ENCODE data around the gene NLRP1.

The NLRP1 gene

GRCh38 chr17:5511401-5512225 is 72.7 kb downstream of the NLRP1 start:
- no peak for DNase-seq

GRCh38 chr17:5510771-5511170 is 73.5 kb downstream of the NLRP1 start:
- DNase-seq, result no peak

GRCh38 chr17:5509482-5509881 is 74.8 kb downstream of the NLRP1 start:
- no peak for DNase-seq

- DNase-seq, result no peak
Observed at GRCh38 chr17:5508810-5509209, 75.5 kb downstream of the NLRP1 start.

GRCh38 chr17:5506307-5506706 is 78.0 kb downstream of the NLRP1 start:
- DNase-seq, result no peak

GRCh38 chr17:5502552-5502951 is 81.8 kb downstream of the NLRP1 start:
- no peak for DNase-seq

- DNase-seq, result no peak
Observed at GRCh38 chr17:5501685-5502084, 82.6 kb downstream of the NLRP1 start.

- DNase-seq, result peak in 3 of 4 experiments; percentile 17 to 59 (median 59)
Observed at GRCh38 chr17:5500589-5501391, 83.5 kb downstream of the NLRP1 start.

GRCh38 chr17:5500247-5500588 is 84.1 kb downstream of the NLRP1 start:
- DNase-seq, result no peak

- no peak for DNase-seq
Observed at GRCh38 chr17:5499476-5500231, 84.7 kb downstream of the NLRP1 start.

- DNase-seq, result no peak
Observed at GRCh38 chr17:5492970-5493369, 91.3 kb downstream of the NLRP1 start.

- DNase-seq, result no peak
Observed at GRCh38 chr17:5488752-5489151, 95.6 kb downstream of the NLRP1 start.

- DNase-seq, result peak; percentile 91 to 96 (median 94)
Observed at GRCh38 chr17:5486206-5487124, 97.8 kb downstream of the NLRP1 start, which contains the start of gene MIS12. Gene MIS12 (plus strand): TSS chr17:5486566. CDS start chr17:5488863, 2,297 bp downstream.

- DNase-seq, result no peak
Observed at GRCh38 chr17:5485270-5486205, 98.8 kb downstream of the NLRP1 start, which contains the start of gene DERL2. Gene DERL2 (minus strand): TSS chr17:5486178. CDS start chr17:5486161, 17 bp downstream.

- DNase-seq, result no peak
Observed at GRCh38 chr17:5481451-5481850, 102.9 kb downstream of the NLRP1 start.

GRCh38 chr17:5480962-5481361 is 103.3 kb downstream of the NLRP1 start:
- no peak for DNase-seq

GRCh38 chr17:5478992-5479391 is 105.3 kb downstream of the NLRP1 start:
- no peak for DNase-seq

GRCh38 chr17:5473906-5474305 is 110.4 kb downstream of the NLRP1 start:
- DNase-seq, result no peak

- DNase-seq, result no peak
Observed at GRCh38 chr17:5472511-5472910, 111.8 kb downstream of the NLRP1 start.

GRCh38 chr17:5468075-5468473 is 116.2 kb downstream of the NLRP1 start:
- DNase-seq, result no peak

- DNase-seq, result no peak
Observed at GRCh38 chr17:5467416-5467815, 116.9 kb downstream of the NLRP1 start.
